Glomerular visceral epithelial cell (primary cell): ENCODE data around the gene AATK.
"Not testable (repeated sequence)": the region's sequence is repeated elsewhere in the genome, so short reads cannot be mapped to it uniquely, and the experiment has no call there.

ENCODE experiments used
- DNase-seq: peaks from one replicate; pipeline ENCODE4 v3.0.0-alpha.2; 2016; ENCODE audit errors: extremely low spot score

The AATK gene

DNA sequence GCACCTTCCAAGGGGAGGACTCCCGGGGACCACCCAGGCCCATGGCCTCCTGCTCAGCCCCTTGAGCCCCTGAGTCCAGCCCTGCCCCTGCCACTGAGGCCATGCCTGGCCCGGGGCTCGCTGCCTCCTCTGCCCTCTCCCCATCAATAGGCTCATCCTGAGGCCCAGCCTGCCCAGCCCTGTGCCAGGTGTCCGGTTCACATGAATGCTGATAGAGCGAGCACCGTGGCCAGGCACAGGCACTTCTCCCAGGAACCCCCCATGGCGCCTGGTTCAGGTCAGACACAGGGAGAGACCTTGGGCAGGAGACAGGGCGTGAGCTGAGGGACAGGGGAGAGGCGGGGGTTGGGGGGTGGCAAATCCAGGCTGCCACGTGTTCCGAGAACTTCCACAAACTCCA lies 3.5 kb downstream of the AATK start:
- DNase-seq: no peak

DNA sequence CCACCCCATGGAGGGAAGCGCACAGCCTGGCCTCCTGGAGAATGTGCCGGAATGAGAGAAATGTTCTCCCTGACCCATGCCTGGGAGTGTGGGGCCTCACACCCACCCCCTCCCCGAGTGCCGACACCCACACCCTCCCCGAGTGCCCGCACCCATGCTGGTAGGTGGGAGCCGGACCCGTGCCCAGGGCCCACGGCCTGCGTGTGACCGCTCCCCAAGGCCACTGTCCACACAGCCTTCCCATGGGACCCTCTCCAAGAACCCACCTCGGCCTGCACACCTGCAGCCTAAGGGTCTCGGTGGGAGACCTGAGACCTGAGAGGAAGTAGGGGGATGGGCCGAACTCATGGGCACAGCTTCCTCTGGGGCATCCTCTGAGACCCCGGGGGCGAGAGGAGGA lies 4.0 kb downstream of the AATK start:
- no peak for DNase-seq

DNA sequence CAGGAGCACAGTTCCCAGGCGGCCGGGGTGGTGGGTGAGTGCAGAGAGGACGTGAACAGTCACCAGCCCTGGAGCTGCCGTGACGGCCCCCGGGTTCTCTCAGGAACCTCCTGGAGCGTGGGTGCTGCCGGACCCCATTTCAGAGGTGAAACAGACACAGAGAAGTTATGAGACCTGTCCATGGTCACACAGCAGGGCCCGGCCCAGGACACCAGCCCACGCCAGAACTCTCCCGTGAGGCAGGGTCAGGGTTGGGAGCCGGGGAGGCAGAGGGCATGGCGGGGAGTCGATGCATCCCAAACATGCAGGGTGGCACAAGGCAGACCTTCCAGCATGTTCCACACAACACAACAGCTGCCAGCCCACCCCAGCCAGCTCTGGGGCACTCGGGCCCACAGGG lies 4.5 kb downstream of the AATK start:
- DNase-seq: no peak

DNA sequence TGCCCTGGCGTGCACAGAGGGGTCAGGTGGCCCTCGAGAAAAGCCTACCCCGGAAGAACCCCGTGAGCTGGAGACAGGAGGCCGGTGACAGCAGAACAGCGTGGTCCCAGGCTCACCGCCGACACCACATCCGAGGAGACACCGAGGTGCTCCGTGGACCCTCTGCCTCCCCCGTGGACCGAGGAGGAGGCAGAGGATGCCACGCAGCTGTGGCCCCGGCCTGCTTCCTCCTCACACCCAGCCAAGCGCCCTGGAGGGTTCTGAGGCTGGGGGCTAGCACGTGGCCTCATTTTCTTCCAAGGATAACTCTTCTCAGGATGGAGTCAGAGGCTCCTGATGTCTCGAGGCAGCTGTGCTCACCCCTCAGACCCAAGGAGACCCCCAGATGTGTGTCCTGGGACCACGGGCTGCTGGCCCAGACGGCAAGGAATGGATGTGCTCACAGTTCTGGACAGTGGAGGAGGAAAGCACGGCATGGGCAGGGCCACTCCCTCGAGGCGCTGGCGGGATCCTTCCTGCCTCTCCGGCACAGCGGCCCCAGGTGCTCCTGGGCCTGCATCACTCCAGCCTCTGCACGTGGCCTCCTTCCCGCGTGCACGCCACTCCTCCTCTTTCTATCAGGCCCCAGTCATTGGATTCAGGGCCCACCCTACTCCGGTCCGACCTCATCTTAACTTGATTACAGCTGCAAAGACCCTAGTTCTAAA lies 5.1 kb downstream of the AATK start:
- DNase-seq: no peak

DNA sequence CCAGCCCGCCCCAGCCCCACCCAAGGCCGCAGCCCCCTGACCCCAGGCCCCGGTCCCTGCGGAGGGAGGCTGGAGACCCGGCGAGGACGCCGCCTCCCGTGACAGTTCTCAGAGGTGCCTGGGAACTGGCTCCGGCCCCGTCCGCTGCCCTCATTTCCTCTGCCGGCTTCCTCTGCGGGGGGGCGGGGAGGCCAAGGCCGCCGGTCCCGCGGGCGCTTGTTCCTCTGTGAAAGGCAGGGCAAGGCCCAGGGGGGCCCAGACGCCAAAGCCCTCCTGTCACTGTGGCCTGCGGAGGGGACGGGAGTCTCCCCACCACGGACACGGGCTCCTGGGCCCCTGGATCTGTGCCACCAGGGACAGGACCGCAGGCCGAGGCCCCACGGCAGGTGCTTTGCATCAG lies 5.7 kb downstream of the AATK start:
- DNase-seq: no peak

DNA sequence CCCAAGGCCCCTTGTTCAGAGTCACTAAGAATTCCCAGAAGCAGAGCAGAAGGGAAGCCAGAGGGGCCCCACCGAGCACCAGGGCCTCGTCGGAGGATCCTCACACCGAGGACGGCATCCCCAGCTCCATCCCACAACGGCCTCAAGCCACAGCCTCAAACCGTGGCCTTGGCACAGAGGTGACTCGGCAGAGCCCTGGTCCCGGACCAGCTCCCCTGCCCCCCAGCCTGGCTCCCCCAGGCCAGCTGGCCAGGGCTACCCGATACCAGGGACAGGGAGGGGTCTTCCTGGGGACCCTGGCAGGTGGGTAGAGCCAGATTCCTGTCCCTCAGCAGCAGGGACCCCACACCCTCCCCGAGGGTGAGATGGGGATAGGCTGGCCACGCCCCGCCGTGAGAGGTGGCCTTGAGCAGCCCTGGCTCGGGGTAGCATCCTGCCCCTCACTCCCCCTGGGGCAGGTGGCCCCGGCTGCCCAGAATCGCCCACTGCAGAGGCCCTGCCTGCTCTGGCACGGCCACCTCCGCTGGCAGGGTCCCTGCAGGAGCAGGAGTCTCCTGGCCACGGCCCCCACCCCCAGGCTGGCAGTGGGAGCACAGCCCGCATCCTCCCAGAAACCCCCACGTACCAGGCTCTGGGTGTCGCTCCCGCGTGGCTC lies 6.3 kb downstream of the AATK start:
- no peak for DNase-seq

DNA sequence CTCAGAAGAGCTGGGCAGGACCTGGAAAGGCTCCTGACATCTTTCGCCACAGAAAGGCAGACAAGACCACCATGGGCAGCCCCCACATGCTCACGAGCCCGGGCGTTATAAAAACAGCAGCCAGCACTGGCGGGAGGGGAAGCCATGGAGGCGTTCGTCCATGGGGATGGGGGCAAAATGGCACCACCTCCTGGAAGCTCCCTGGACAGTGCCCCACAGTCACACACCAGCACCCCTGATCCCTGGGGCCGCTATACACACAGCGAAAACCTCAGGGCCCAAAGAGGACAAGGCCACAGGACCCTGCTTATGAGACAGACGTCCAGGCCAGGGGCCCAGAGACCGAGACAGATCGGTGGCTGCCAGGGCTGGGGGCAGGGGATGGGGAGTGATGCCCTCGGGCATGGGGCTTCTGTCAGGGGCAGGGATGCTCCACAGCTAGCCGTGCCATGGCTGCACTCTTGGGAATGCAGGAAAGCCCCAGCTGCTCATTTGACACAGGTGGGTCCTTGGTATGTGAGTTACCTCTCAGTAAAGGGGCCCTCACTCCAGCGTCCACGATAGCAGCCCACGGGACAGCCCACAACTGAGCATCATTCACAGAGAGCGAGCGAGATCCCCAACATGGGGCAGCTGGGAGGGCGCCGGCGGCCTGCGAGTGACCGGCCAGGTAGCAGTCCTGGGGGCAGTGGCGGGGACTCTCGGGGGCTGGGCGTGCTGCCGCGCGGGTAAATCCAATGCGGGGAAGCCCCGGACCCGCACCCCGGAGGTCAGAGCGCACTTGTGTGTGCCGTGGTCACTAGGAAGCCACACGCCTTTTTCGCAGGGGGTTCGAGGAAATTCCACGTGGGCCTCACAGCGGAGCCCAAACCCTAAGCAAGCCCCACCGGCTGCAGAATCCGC lies 7.1 kb downstream of the AATK start:
- DNase-seq: no peak

DNA sequence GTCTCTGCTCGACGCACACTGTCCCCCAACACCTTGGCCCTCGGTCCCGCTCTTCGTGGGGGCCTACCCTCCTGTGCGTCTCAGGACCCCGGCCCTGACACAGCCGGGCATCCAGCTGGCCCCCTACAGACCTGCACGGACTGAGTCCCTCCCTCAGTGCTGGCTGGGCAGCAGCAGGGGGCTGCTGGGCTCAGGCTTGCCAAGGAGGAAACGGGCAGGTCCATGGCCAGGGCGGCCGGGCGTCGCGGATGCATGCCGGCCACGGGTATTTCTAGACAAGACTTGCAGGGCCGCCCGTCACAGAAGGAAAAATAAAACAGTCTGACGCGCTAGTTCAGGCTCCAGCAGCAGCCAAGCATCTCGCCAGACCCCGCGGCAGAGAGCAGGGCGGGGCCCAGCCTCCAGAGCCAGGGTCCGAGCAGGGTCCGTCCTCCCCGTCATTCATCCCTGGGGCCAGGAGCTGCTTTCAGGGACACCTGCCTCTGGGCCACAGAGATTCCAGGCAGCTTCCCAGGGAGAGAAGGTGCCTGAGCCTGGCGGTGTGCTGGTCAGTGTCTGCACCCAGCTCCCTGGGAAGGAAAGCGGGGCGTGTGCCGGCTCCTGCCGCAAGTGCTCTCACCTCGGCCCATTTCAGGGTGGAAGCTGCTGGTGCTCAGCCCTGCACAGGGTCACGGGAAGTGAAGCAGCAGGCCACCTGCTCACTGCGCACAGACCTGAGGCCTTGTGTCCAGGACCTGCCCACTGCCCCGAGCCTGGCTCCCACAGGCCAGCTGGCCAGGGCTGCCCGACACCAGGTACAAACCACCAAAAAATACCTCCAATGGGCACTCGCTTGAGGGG lies 8.0 kb downstream of the AATK start:
- DNase-seq: no peak

DNA sequence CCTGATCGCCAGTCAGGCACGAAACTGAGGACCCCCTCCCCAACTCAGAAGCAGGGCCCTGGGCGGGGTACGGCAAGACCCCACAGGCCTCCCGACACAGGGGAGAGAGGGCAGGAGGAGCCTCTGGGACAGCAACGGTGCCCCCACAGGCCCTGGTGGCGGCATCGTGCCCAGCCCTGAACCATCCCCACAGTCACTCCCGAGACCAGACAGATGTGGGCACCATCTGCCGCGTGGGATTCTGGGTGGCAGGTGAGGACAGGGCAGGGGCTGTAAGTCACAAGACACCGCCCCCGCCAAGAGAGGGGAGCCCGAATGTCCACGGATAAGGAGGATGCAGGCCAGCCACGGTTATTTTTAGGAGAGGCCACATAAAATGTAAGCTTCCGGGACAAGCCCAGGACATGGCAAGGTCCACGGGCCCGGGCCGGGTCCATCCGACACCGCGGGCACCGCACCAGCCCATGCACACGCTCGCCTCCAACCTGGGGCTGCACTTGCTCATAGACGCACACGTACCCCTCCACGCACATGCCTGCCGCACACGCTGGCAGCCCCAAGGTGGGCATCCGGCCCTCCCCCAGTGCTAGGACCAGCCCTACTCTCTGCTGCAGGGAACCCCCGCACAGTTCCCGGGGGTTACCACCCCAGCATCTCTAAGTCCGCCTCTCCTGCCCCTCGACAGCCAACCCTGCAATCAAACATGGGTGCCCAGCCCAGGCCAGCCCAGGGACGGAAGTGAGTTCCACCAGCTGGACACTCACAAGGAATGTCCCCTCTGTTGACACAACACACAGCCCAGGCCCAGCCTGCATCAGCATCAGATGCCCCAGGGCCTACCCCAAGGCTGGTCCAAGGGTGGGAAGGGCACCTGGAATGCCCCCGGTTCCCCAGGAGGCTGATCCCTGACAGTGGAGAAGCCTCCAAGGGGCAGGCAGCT lies 8.9 kb downstream of the AATK start:
- DNase-seq: no peak

DNA sequence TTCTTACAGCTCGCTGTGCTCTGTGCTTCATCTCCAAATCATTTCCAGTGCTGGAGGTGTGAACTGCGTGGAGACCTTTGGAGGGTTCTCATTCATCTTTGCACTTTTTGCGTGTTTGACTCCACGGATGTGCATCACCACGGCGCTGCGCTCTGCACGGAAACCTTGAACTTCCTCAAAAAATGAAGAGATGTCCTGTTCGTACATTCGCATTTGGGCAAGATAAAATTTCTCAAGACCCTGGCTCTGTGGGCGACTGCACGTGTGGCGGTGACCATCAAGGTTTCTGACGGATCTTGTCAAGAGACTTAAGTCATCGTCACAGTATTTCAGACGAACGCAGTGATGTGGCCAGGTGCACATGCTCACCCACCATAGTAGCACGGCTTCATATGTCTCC lies 11.1 kb downstream of the AATK start:
- DNase-seq: no peak

DNA sequence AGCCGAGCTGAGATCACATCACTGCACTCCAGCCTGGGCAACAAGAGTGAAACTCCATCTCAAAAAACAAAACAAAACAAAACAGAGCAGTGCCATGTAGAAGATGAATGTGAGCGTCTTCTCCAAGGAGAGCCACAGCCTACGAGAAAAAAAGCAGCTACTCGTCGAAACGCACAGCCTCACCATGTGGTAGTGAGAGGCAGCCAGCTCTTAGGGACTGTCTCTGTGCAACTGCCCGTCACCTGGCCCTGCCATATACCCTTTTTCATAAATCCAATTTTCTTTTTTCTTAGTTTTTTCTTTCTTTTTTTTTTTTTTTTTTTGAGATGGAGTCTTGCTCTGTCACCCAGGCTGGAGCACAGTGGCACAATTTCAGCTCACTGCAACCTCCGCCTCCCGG lies 12.0 kb downstream of the AATK start:
- not testable (repeated sequence) for DNase-seq

DNA sequence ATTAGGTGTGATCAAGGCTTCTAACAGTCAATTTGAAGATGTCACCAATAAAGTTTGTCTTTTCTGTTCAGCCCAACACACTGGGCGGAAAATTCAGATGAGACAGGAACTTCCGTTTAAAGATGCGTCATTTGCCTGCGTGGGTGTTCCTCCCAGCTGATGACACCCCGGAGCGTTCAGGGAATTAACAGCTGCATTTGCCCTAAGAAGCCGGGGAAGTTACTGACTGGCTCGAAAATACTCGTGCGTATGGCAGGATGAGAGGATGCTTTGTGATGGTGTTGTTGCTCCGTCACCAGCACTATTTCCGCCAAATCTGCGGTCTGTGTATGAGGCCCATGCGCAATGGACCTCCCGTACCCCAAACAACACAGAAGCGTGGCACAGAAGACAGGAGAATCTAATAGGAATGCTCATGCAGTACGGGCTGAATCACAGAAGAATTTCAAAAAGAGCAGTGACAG lies 12.6 kb downstream of the AATK start:
- DNase-seq: no peak

DNA sequence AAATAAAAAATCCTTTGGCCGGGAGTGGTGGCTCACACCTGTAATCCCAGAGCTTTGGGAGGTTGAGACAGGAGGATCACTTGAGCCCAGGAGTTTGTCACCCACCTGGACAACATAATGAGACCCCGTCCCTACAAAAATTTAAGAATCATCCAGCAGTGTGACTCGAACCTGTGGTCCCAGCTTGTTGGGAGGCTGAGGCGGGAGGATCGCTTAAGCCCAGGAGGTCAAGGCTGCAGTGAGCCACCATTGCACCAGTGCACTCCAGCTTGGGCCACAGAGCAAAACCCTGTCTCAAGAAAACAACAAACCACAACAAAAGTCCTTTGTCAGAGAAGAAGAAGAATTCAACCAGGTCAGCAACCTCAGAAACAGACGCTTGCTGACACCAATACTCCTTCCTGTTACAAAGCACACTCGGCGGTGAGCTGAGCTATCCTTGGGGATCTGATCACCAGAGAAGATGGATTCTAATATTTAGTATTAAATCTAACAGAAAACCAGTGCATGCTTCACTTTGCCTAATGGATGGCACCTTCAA lies 13.7 kb downstream of the AATK start:
- DNase-seq: no peak

DNA sequence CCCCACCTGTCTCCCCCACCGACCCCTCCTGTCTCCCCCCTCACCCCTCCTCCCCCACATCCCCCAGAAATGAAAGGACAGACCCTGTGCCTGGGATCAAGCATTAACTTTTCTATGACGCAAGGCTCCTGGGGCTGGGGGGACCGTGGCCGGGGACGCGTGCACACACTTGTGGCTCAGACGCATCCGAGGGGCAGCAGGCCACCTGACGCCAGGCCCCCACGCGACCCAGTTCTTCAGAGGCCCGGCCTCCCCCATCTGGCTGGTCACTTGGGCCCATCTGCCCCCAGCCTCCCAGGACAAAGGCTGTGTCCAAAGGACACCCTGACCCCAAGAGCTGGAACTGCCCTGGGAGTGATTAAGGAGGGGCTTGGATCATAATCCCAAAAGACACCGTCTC lies 14.7 kb downstream of the AATK start:
- DNase-seq: no peak

DNA sequence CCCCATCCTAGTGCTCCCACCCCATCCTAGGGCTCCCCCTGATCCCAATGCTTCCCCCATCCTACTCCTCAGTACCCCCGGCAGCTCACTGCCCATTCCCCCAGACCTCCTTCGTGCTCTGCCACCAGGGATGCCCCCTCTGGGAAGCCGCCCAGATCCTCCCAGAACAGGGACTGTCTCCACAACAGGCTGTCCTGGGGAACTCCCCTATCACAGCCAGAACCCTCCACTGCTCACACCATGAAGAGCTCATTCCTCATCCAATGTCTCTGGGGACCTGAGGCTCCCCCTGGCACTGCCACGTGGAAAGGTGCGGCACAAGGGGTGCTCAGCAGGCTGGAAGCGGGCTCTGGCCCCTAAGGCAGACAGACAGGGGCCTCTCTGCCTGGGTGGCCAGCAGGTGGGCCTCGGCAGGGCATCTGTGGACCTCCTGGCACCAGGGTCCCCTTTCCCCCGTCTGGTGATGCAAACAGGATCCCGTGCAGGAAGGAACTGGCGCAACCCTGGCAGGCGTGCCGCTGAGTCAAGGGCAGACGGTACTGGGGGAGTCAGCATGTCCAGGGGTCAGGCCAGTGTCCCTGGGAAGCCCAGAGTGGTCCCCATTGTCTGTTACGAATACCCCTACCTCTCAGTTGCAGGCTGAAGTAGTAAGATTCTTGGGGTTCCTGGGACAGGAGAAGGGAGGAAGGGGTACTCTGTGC lies 15.5 kb downstream of the AATK start:
- DNase-seq: no peak

DNA sequence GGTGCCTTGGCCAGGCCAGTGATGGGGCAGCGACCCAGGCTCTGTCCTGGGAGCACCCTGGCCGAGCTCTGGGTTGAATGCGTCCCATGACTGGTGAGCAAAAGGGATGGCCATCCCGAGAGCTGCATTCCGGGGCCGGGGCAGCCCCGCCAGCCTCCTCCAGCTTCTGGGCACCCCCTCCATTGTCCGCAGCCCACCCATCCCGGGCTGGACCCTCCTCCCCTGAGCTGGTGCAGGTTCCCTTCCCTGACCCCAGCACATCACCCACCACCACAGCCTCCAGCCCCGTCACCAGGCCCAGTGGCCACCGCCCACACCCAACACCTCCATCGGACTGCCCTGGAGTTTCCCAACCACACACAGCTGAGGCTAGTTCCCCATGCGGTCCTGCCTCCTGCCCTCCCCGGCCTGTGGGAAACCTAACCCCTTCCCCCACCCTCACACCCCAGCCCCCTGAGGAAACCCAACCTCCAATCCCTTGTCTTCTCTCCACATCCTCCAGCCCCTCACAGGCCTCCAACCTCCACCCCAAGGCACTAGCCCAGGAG lies 17.0 kb downstream of the AATK start:
- DNase-seq: no peak

DNA sequence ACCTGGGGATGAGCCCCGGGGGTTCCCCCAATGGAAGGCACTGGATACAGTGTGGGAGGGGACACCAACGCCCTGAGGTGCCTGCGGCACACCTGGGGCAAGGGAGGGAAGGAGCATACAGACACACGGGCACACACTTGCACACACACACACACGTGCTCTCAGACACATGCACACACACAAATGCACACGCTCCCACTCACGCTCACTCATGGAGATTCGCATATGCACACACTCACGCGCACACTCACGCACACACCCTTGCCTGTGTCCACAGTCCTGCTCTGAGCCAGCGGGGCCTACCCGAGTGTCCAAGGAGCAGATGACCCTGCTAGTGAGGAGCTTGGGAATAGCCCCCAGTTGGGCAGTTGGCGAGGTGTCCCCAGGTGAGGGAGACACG lies 17.4 kb downstream of the AATK start:
- no peak for DNase-seq

DNA sequence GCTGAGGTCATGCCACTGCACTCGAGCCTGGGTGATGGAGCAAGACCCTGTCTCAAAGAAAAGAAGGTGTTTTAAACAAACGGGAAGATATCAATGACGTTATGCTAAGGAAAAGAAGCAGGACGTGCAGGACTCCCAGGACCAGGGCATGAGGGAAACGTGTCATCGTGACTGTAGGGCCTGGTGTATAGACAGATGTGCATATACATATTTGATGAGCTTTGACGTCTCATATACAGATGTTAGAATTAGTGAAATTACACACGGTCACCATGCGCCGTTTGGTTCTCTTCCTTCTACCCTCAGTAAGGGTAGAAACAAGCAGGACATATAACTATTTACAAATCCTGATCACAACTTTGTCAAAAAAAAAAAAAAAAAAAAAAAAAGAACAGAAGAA lies 18.3 kb downstream of the AATK start:
- DNase-seq: no peak

DNA sequence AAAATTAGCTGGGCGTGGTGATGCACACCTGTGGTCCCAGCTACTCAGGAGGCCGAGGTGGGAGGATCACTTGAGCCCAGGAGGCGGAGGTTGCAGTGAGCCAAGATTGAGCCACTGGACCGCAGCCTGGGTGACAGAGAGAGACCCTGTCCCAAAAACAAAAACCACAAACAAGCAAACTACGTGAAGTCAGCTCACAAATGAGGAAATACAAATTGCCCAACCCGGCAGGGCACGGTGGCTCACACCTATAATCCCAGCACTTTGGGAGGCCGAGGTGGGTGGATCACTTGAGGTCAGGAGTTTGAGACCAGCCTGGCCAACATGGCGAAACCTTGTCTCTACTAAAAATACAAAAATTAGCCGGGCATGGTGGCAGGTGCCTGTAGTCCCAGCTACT lies 19.8 kb downstream of the AATK start:
- not testable (repeated sequence) for DNase-seq

DNA sequence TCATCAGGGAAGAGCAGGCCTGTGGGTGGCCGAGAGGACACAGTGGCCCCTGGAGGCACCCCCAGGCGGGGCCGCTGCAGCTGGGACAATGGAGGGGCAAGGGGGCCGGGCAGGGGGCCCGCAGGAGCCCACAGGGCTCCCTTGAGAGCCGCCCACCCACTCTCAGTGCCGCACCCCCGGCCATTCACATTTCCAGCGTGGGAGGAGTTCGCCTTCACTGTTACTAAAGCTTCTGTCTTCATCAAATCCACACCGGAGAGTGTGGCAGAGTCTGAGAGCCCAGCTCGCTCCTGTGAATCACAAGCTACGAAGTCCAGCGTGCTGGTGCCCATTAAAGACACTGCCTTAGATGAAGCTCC lies 21.6 kb downstream of the AATK start:
- no peak for DNase-seq
